GM18951 (cell line): ENCODE results near the gene PRSS8.
"Not testable (repeated sequence)": the region's sequence is repeated elsewhere in the genome, so short reads cannot be mapped to it uniquely, and the experiment has no call there.

ENCODE experiments used
- POLR2A ChIP-seq: IDR thresholded peaks from 4 replicates; pipeline ENCODE4 v1.6.1; 2011; ENCODE audit warnings: mild to moderate bottlenecking; ENCODE audit not compliant: insufficient read length, insufficient read depth; ENCODE audit errors: extremely low read depth
- in situ Hi-C: fragments of 300-500 bp; cut with MboI; formaldehyde crosslinking; loops from one replicate; pipeline ENCODE4 v1.12.0; 2022; ENCODE audit warnings: low sequenced_read_pairs, mixed read lengths, inconsistent platforms; ENCODE audit not compliant: unreplicated experiment

The PRSS8 gene

GRCh38 chr16:31135535-31136286, at the start of gene PRSS8:
Gene PRSS8, minus strand, starts transcription at chr16:31135727. Its CDS starts 229 bp downstream, at chr16:31135498.
- in situ Hi-C loops, result no loop called here
- no peak for TF ChIP-seq POLR2A

GRCh38 chr16:31184888-31185287, 49.4 kb upstream of the PRSS8 start:
- TF ChIP-seq POLR2A, result no peak
- in situ Hi-C loops, result no loop called here

- in situ Hi-C loops, result no loop called here
- no peak for TF ChIP-seq POLR2A
Measured at GRCh38 chr16:31183432-31184428, 48.2 kb upstream of the PRSS8 start.

- in situ Hi-C loops, result no loop called here
- no peak for TF ChIP-seq POLR2A
Measured at GRCh38 chr16:31182391-31182790, 46.9 kb upstream of the PRSS8 start.

GRCh38 chr16:31181102-31181830, 45.7 kb upstream of the PRSS8 start:
- in situ Hi-C loops, result no loop called here
- no peak for TF ChIP-seq POLR2A

GRCh38 chr16:31179747-31180459, 44.4 kb upstream of the PRSS8 start, which contains the start of gene FUS:
Gene FUS, plus strand, starts transcription at chr16:31180139. Its CDS starts 76 bp downstream, at chr16:31180215.
- in situ Hi-C loops, result no loop called here
- peak; percentile 100 for TF ChIP-seq POLR2A

GRCh38 chr16:31179219-31179746, 43.8 kb upstream of the PRSS8 start:
- TF ChIP-seq POLR2A, result no peak
- in situ Hi-C loops, result no loop called here

GRCh38 chr16:31177136-31177535, 41.6 kb upstream of the PRSS8 start:
- in situ Hi-C loops, result no loop called here
- no peak for TF ChIP-seq POLR2A

GRCh38 chr16:31170048-31170447, 34.5 kb upstream of the PRSS8 start:
- in situ Hi-C loops, result not testable (repeated sequence)

GRCh38 chr16:31168848-31169247, 33.3 kb upstream of the PRSS8 start:
- in situ Hi-C loops, result no loop called here
- no peak for TF ChIP-seq POLR2A

GRCh38 chr16:31167315-31167714, 31.8 kb upstream of the PRSS8 start:
- in situ Hi-C loops, result no loop called here
- no peak for TF ChIP-seq POLR2A

GRCh38 chr16:31157136-31157535, 21.6 kb upstream of the PRSS8 start:
- no peak for TF ChIP-seq POLR2A
- in situ Hi-C loops, result no loop called here

- in situ Hi-C loops, result not testable (repeated sequence)
Measured at GRCh38 chr16:31150976-31151375, 15.4 kb upstream of the PRSS8 start.
